GM23338 (cell line): ENCODE data around the gene AQP1. TPM values are rescaled to one million over a fixed set of nuclear protein-coding genes. Genes with fewer than 3 reads are reported as not detected.

ENCODE experiments used
- ATAC-seq: fragments of 200-7000 bp; cut with Tn5 transposase; 3 replicates; pipeline ENCODE4 v1.9.1; 2020
- DNase-seq: peaks from one replicate; pipeline ENCODE4 v3.0.0-alpha.2; 2015; ENCODE audit warnings: low spot score
- H2AFZ ChIP-seq: fragments of 200-600 bp; sonication (generic); 2 replicates; pipeline ENCODE4 v1.8.0; 2016; ENCODE audit warnings: antibody characterized with exemption, mild to moderate bottlenecking, moderate library complexity
- H3F3A ChIP-seq: fragments of 200-600 bp; sonication (generic); replicated peaks from 2 replicates; pipeline ENCODE4 v1.8.0; 2017; ENCODE audit warnings: antibody characterized with exemption, mixed run types, low read depth
- H3K27ac ChIP-seq: fragments of 200-600 bp; sonication (generic); 2 replicates; pipeline ENCODE4 v1.6.1; 2016; ENCODE audit warnings: low read depth
- H3K27me3 ChIP-seq: fragments of 200-600 bp; sonication (generic); 2 replicates; pipeline ENCODE4 v1.8.0; 2016; ENCODE audit warnings: mild to moderate bottlenecking, mixed run types, moderate library complexity; ENCODE audit not compliant: insufficient read depth
- H3K36me3 ChIP-seq: fragments of 200-600 bp; sonication (generic); 2 replicates; pipeline ENCODE4 v1.8.0; 2016; ENCODE audit warnings: mild to moderate bottlenecking; ENCODE audit not compliant: insufficient read depth
- H3K4me1 ChIP-seq: fragments of 200-600 bp; sonication (generic); 2 replicates; pipeline ENCODE4 v1.8.0; 2016; ENCODE audit warnings: mild to moderate bottlenecking, moderate library complexity; ENCODE audit not compliant: insufficient read depth
- H3K4me2 ChIP-seq: fragments of 200-600 bp; sonication (generic); 2 replicates; pipeline ENCODE4 v1.7.1; 2017; ENCODE audit warnings: mixed run types
- H3K4me3 ChIP-seq: fragments of 200-600 bp; sonication (generic); 2 replicates; pipeline ENCODE4 v1.6.1; 2016; ENCODE audit warnings: mixed run types
- H3K79me2 ChIP-seq: fragments of 200-600 bp; sonication (generic); replicated peaks from 2 replicates; pipeline ENCODE4 v1.8.0; 2017; ENCODE audit warnings: mild to moderate bottlenecking; ENCODE audit not compliant: insufficient read depth
- H3K9me2 ChIP-seq: fragments of 200-600 bp; sonication (generic); 2 replicates; pipeline ENCODE4 v1.8.0; 2017; ENCODE audit not compliant: insufficient read depth
- H4K20me1 ChIP-seq: fragments of 200-600 bp; sonication (generic); replicated peaks from 2 replicates; pipeline ENCODE4 v1.8.0; 2017; ENCODE audit warnings: mild to moderate bottlenecking; ENCODE audit not compliant: insufficient read depth
- H3K27ac Mint-ChIP-seq: 2 replicates; pipeline ENCODE4 v1.8.0; 2020; ENCODE audit warnings: inconsistent platforms, mild to moderate bottlenecking, moderate library complexity, mixed read lengths
- H3K27me3 Mint-ChIP-seq: 3 replicates; pipeline ENCODE4 v1.8.0; 2022; ENCODE audit warnings: low read depth, mild to moderate bottlenecking, moderate library complexity, mixed read lengths, inconsistent platforms; ENCODE audit not compliant: insufficient read depth, poor library complexity
- H3K36me3 Mint-ChIP-seq: 3 replicates; pipeline ENCODE4 v1.8.0; 2021; ENCODE audit warnings: low read depth, mild to moderate bottlenecking, inconsistent platforms, moderate library complexity, mixed read lengths
- H3K4me1 Mint-ChIP-seq: 3 replicates; pipeline ENCODE4 v1.8.0; 2020; ENCODE audit warnings: mild to moderate bottlenecking, inconsistent platforms, mixed read lengths
- H3K4me3 Mint-ChIP-seq: 3 replicates; pipeline ENCODE4 v1.8.0; 2021; ENCODE audit warnings: moderate library complexity, mild to moderate bottlenecking, inconsistent platforms, mixed read lengths
- H3K9me3 Mint-ChIP-seq: 3 replicates; pipeline ENCODE4 v1.8.0; 2020; ENCODE audit warnings: moderate library complexity, mild to moderate bottlenecking, inconsistent platforms, mixed read lengths
- ETS1 ChIP-seq: IDR thresholded peaks from 2 replicates; pipeline ENCODE4 v1.6.1; 2016; ENCODE audit warnings: antibody characterized with exemption
- EZH2 ChIP-seq: fragments of 200-600 bp; sonication (generic); IDR thresholded peaks from one replicate; pipeline ENCODE4 v1.8.0; 2017; ENCODE audit warnings: antibody characterized with exemption, mild to moderate bottlenecking, low read depth; ENCODE audit not compliant: unreplicated experiment
- EZH2phosphoT487 ChIP-seq: fragments of 200-600 bp; sonication (generic); IDR thresholded peaks from one replicate; pipeline ENCODE4 v1.8.1; 2018; ENCODE audit warnings: antibody characterized with exemption; ENCODE audit not compliant: unreplicated experiment
- JUNB ChIP-seq: IDR thresholded peaks from one replicate; pipeline ENCODE4 v1.6.1; 2016; ENCODE audit warnings: antibody characterized with exemption; ENCODE audit not compliant: unreplicated experiment
- NANOG ChIP-seq: IDR thresholded peaks from 2 replicates; pipeline ENCODE4 v1.6.1; 2016; ENCODE audit warnings: antibody characterized with exemption, borderline replicate concordance
- POLR2AphosphoS5 ChIP-seq: IDR thresholded peaks from 2 replicates; pipeline ENCODE4 v1.6.1; 2016; ENCODE audit warnings: antibody characterized with exemption, low read depth
- ZNF331 ChIP-seq: fragments of 250-450 bp; sonication (Bioruptor Pico); IDR thresholded peaks from 2 replicates; pipeline ENCODE4 v1.5.0; 2020; ENCODE audit warnings: low read depth, mild to moderate bottlenecking, moderate library complexity
- ZNF462 ChIP-seq: fragments of 250-450 bp; sonication (Bioruptor Pico); IDR thresholded peaks from 2 replicates; pipeline ENCODE4 v1.5.0; 2020; ENCODE audit warnings: mild to moderate bottlenecking, moderate library complexity
- polyA plus RNA-seq: library from polyadenylated mRNA; unstranded; fragments of >200 nt; fragmentation: Nextera tagmentation; extraction: Ambion mirVana; gene quantifications from 2 replicates; pipeline ENCODE4 v1.2.1, GENCODE V29; 2016
- total RNA-seq: library from RNA; depleted of rRNA; stranded (reverse); fragments of >200 nt; shearing (Covaris generic); gene quantifications from 2 replicates; pipeline ENCODE4 v1.2.3, GENCODE V29; 2014

AQP1 gene
- total and polyA plus RNA-seq, 2 experiments from 2014 or later: 0.28 TPM; not detected in 1

GRCh38 chr7:30971440-30971839 lies 59.8 kb downstream of the AQP1 start (continued):
- TF ChIP-seq ZNF462 (CRISPR knock-in tag): no peak
- TF ChIP-seq POLR2AphosphoS5: no peak
- TF ChIP-seq JUNB: no peak

GRCh38 chr7:30971840-30972563 lies 60.3 kb downstream of the AQP1 start:
- H3K4me3 Mint-ChIP-seq: no peak overlapping the region
- no peaks in the 10 kb centered on the region for H3K4me1 ChIP-seq
- DNase-seq (no peak), ATAC-seq (no peak)
- peaks cover 9% of the 10 kb centered on the region for H3K4me1 Mint-ChIP-seq
- H2AFZ ChIP-seq: no peak overlapping the region
- H4K20me1 ChIP-seq: no peaks in the 10 kb centered on the region
- H3K4me2 ChIP-seq: no peak overlapping the region
- H3K27ac ChIP-seq: no peak overlapping the region
- no peaks in the 10 kb centered on the region for H3K36me3 Mint-ChIP-seq
- H3K36me3 ChIP-seq: no peaks in the 10 kb centered on the region
- no peak overlapping the region for H3K27ac Mint-ChIP-seq
- no peaks in the 10 kb centered on the region for H3K27me3 ChIP-seq
- no peak overlapping the region for H3K4me3 ChIP-seq
- no peaks in the 10 kb centered on the region for H3K9me3 Mint-ChIP-seq
- no peaks in the 10 kb centered on the region; the same call in 1 of the 2 replicates for H3K9me2 ChIP-seq
- H3K79me2 ChIP-seq: no peaks in the 10 kb centered on the region
- peaks cover 16% of the 10 kb centered on the region for H3K27me3 Mint-ChIP-seq
- no peaks in the 10 kb centered on the region for H3F3A ChIP-seq
- TF ChIP-seq JUNB (no peak), NANOG (no peak), EZH2 (no peak), ZNF462 (CRISPR knock-in tag) (no peak), ZNF331 (no peak), POLR2AphosphoS5 (no peak), EZH2phosphoT487 (no peak), ETS1 (no peak)
